Medulla oblongata (tissue), 1 donor: ENCODE data around the gene PARD3B.
"Not testable (repeated sequence)": the region's sequence is repeated elsewhere in the genome, so short reads cannot be mapped to it uniquely, and the experiment has no call there.

Source experiments
- DNase-seq: peaks from one replicate; pipeline ENCODE4 v3.0.0-alpha.2; 2015; ENCODE audit errors: extremely low spot score

PARD3B gene

GRCh38 chr2:205188239-205189138, 643.2 kb downstream of the PARD3B start:
- DNase-seq = peak; percentile 72

GRCh38 chr2:205189301-205189700, 644.0 kb downstream of the PARD3B start:
- DNase-seq = no peak

- no peak for DNase-seq
These were observed 645.3 kb downstream of the PARD3B start for GRCh38 chr2:205190528-205190927.

GRCh38 chr2:205193125-205193835, 648.0 kb downstream of the PARD3B start:
- DNase-seq = no peak

- no peak for DNase-seq
These were observed 648.6 kb downstream of the PARD3B start for GRCh38 chr2:205193836-205194228.

- DNase-seq = no peak
These were observed 652.3 kb downstream of the PARD3B start for GRCh38 chr2:205197468-205198139.

- no peak for DNase-seq
These were observed 652.9 kb downstream of the PARD3B start for GRCh38 chr2:205198140-205198525.

GRCh38 chr2:205199165-205199850, 654.0 kb downstream of the PARD3B start:
- no peak for DNase-seq

GRCh38 chr2:205210494-205210893, 665.2 kb downstream of the PARD3B start:
- no peak for DNase-seq

GRCh38 chr2:205212357-205212756, 667.1 kb downstream of the PARD3B start:
- no peak for DNase-seq

- no peak for DNase-seq
These were observed 670.8 kb downstream of the PARD3B start for GRCh38 chr2:205216092-205216491.

GRCh38 chr2:205216580-205216979, 671.3 kb downstream of the PARD3B start:
- no peak for DNase-seq

GRCh38 chr2:205217004-205217403, 671.7 kb downstream of the PARD3B start:
- no peak for DNase-seq

- no peak for DNase-seq
These were observed 672.8 kb downstream of the PARD3B start for GRCh38 chr2:205218056-205218455.

GRCh38 chr2:205218816-205219215, 673.5 kb downstream of the PARD3B start:
- DNase-seq = not testable (repeated sequence)

GRCh38 chr2:205220559-205220958, 675.3 kb downstream of the PARD3B start:
- no peak for DNase-seq

GRCh38 chr2:205232086-205232485, 686.8 kb downstream of the PARD3B start:
- DNase-seq = no peak

- DNase-seq = no peak
These were observed 690.2 kb downstream of the PARD3B start for GRCh38 chr2:205235434-205235833.

GRCh38 chr2:205237524-205237923, 692.2 kb downstream of the PARD3B start:
- DNase-seq = no peak

GRCh38 chr2:205245001-205245400, 699.7 kb downstream of the PARD3B start:
- DNase-seq = no peak

GRCh38 chr2:205245652-205246051, 700.4 kb downstream of the PARD3B start:
- peak; percentile 20 for DNase-seq

- DNase-seq = no peak
These were observed 713.8 kb downstream of the PARD3B start for GRCh38 chr2:205259121-205259520.
